ENCODE data around the gene SORCS2. TPM values are rescaled to one million over a fixed set of nuclear protein-coding genes. Genes with fewer than 3 reads are reported as not detected.

Gene SORCS2
- polyA plus RNA-seq, 1 donor from 2014 or later, result 1.0 TPM

- no peaks in the 10 kb centered on the region for H3K9me3 ChIP-seq (ENCODE audit: low read length)
- H3K36me3 ChIP-seq (ENCODE audit: insufficient read depth, low read length), result no peaks in the 10 kb centered on the region
- TF ChIP-seq RAD21 (conservative IDR thresholded peaks at IDR 0.05), result peak; percentile 31
- TF ChIP-seq SMC3 (conservative IDR thresholded peaks at IDR 0.05; ENCODE audit: poor library complexity), result no peak
- TF ChIP-seq CTCF (IDR thresholded peaks at IDR 0.05; ENCODE audit: poor library complexity, severe bottlenecking), result peak; percentile 33
- H3K4me2 ChIP-seq (ENCODE audit: low read length), result no peak overlapping the region
- H2AFZ ChIP-seq (ENCODE audit: low read depth, low read length), result no peak overlapping the region
- H4K20me1 ChIP-seq (ENCODE audit: insufficient read depth), result no peaks in the 10 kb centered on the region
- H3K4me3 ChIP-seq (ENCODE audit: low read length), result no peak overlapping the region
- H3K27me3 ChIP-seq (ENCODE audit: insufficient read depth, low read depth, low read length), result no peaks in the 10 kb centered on the region
- H3K79me2 ChIP-seq (replicated peaks; ENCODE audit: insufficient read depth, low read length), result no peaks in the 10 kb centered on the region
- no peak overlapping the region for H3K9ac ChIP-seq (ENCODE audit: low read length)
- no peaks in the 10 kb centered on the region for H3F3A ChIP-seq (ENCODE audit: insufficient read depth, low read length, poor library complexity, severe bottlenecking)
- H3K27ac ChIP-seq (ENCODE audit: low read length), result no peak overlapping the region
- H3K9me2 ChIP-seq (ENCODE audit: insufficient read depth, low read length), result no peaks in the 10 kb centered on the region
These were observed 46.1 kb downstream of the SORCS2 start for GRCh38 chr4:7238300-7238960.

GRCh38 chr4:7239101-7239820 is 46.9 kb downstream of the SORCS2 start:
- Histone ChIP-seq H3K9me3 (ENCODE audit: low read length) (no peaks in the 10 kb centered on the region), H3K9me2 (ENCODE audit: insufficient read depth, low read length) (no peaks in the 10 kb centered on the region), H3K4me2 (ENCODE audit: low read length) (no peak overlapping the region), H3F3A (ENCODE audit: insufficient read depth, low read length, poor library complexity, severe bottlenecking) (no peaks in the 10 kb centered on the region), H3K79me2 (replicated peaks; ENCODE audit: insufficient read depth, low read length) (no peaks in the 10 kb centered on the region), H3K27me3 (ENCODE audit: insufficient read depth, low read depth, low read length) (no peaks in the 10 kb centered on the region), H3K36me3 (ENCODE audit: insufficient read depth, low read length) (no peaks in the 10 kb centered on the region), H3K4me3 (ENCODE audit: low read length) (no peak overlapping the region), H3K9ac (ENCODE audit: low read length) (no peak overlapping the region), H4K20me1 (ENCODE audit: insufficient read depth) (no peaks in the 10 kb centered on the region), H2AFZ (ENCODE audit: low read depth, low read length) (no peak overlapping the region), H3K27ac (ENCODE audit: low read length) (no peak overlapping the region)
- TF ChIP-seq EZH2 (IDR thresholded peaks at IDR 0.05; ENCODE audit: borderline replicate concordance, insufficient read depth, low read length, poor library complexity, severe bottlenecking) (no peak), SMC3 (conservative IDR thresholded peaks at IDR 0.05; ENCODE audit: poor library complexity) (no peak), CTCF (IDR thresholded peaks at IDR 0.05; ENCODE audit: poor library complexity, severe bottlenecking) (no peak), TAF1 (IDR thresholded peaks at IDR 0.05; ENCODE audit: low read depth) (no peak), MXI1 (conservative IDR thresholded peaks at IDR 0.05; ENCODE audit: poor library complexity, severe bottlenecking) (no peak), EP300 (conservative IDR thresholded peaks at IDR 0.05; ENCODE audit: poor library complexity, severe bottlenecking) (no peak), REST (IDR thresholded peaks at IDR 0.05; ENCODE audit: borderline replicate concordance) (no peak), RAD21 (conservative IDR thresholded peaks at IDR 0.05) (no peak), POLR2AphosphoS5 (IDR thresholded peaks at IDR 0.05) (no peak)

Measured in neural cell (in vitro differentiated cells).